T-cell (primary cell): Measurements from ENCODE around the gene ADARB2. TPM values are rescaled to one million over a fixed set of nuclear protein-coding genes. Genes with fewer than 3 reads are reported as not detected.

ENCODE experiments used
- ATAC-seq, 4 experiments: fragments of 200-7000 bp in 3 of 4; fragments of 150-1000 bp in 1 of 4; cut with Tn5 transposase; replicated peaks in 1 of 4; 1 replicate in 3 of 4; 2 replicates in 1 of 4; pipeline ENCODE4 v1.10.0; 2021; ENCODE audit warnings: moderate library complexity in 3 of 4, mild to moderate bottlenecking in 2 of 4, moderate number of reproducible peaks in 1 of 4
- CTCF ChIA-PET, 2 donors: fragments of 300-600 bp; sonication (Branson Sonifier 250); formaldehyde crosslinking; loops; one replicate each; lab custom pipeline; 2022; ENCODE audit warnings: antibody characterized with exemption in 2 of 2; lab: Charles Lee
- POLR2A ChIA-PET, 2 donors: fragments of 300-600 bp; sonication (Branson Sonifier 250); formaldehyde crosslinking; loops; one replicate each; lab custom pipeline; 2022; ENCODE audit warnings: antibody characterized with exemption in 2 of 2; lab: Charles Lee
- DNase-seq, 35 experiments: peaks; one replicate each; pipeline versions ENCODE4 v3.0.0 to v3.0.0-alpha.2; 2013 to 2023
- H3K27ac ChIP-seq: one replicate; pipeline ENCODE4 v1.5.1; 2013; ENCODE audit warnings: low read length
- H3K27me3 ChIP-seq, 2 experiments: replicated peaks in 1 of 2; 1 replicate in 1 of 2; 2 replicates in 1 of 2; pipeline versions ENCODE4 v1.6.1 to v1.7.0; 2013; ENCODE audit warnings: low read length in 1 of 2, mixed read lengths in 1 of 2; ENCODE audit not compliant: control insufficient read depth in 2 of 2, insufficient read depth in 2 of 2; ENCODE audit errors: extremely low read depth in 1 of 2
- H3K36me3 ChIP-seq, 2 donors: 1 replicate in 1 of 2; 2 replicates in 1 of 2; pipeline versions ENCODE4 v1.6.1 to v1.7.0; 2013; ENCODE audit warnings: low read length in 1 of 2; ENCODE audit not compliant: control insufficient read depth in 2 of 2, insufficient read depth in 1 of 2; ENCODE audit errors: extremely low read depth in 1 of 2
- H3K4me1 ChIP-seq, 2 experiments: 1 replicate in 1 of 2; 2 replicates in 1 of 2; pipeline versions ENCODE4 v1.6.1 to v1.7.0; 2013; ENCODE audit warnings: low read length in 2 of 2, mixed read lengths in 1 of 2; ENCODE audit not compliant: insufficient read depth in 2 of 2, control insufficient read depth in 1 of 2; ENCODE audit errors: extremely low read depth in 1 of 2
- H3K4me3 ChIP-seq, 2 donors: 1 replicate in 1 of 2; 2 replicates in 1 of 2; pipeline versions ENCODE4 v1.5.1 to v1.7.0; 2013; ENCODE audit warnings: mild to moderate bottlenecking in 2 of 2, low read length in 1 of 2, moderate library complexity in 1 of 2; ENCODE audit not compliant: control insufficient read depth in 1 of 2; ENCODE audit errors: extremely low read depth in 1 of 2
- H3K9me3 ChIP-seq: 2 replicates; pipeline ENCODE4 v1.7.0; 2013
- H3K27ac Mint-ChIP-seq, 2 donors: one replicate each; pipeline ENCODE4 v1.8.0; 2020 to 2021; ENCODE audit warnings: mild to moderate bottlenecking in 2 of 2, mixed read lengths in 2 of 2
- H3K27me3 Mint-ChIP-seq, 2 donors: one replicate each; pipeline ENCODE4 v1.8.0; 2021 to 2022; ENCODE audit warnings: mixed read lengths in 2 of 2
- H3K36me3 Mint-ChIP-seq: one replicate; pipeline ENCODE4 v1.8.0; 2021; ENCODE audit warnings: mixed read lengths
- H3K4me1 Mint-ChIP-seq, 3 donors: one replicate each; pipeline ENCODE4 v1.8.0; 2020 to 2022; ENCODE audit warnings: mixed read lengths in 3 of 3, mild to moderate bottlenecking in 1 of 3
- H3K4me3 Mint-ChIP-seq, 3 donors: one replicate each; pipeline ENCODE4 v1.8.0; 2020 to 2022; ENCODE audit warnings: mild to moderate bottlenecking in 3 of 3, mixed read lengths in 3 of 3, moderate library complexity in 3 of 3
- H3K9me3 Mint-ChIP-seq, 3 donors: one replicate each; pipeline ENCODE4 v1.8.0; 2020 to 2022; ENCODE audit warnings: mixed read lengths in 3 of 3
- WGBS: methylation state at CpG from one replicate; pipeline ENCODE4 v1.1.5; 2013; ENCODE audit warnings: missing lambda C conversion rate; ENCODE audit not compliant: insufficient coverage; 5-methylcytosine and 5-hydroxymethylcytosine counted together
- total RNA-seq, 35 experiments: library from RNA in 6 of 35; stranded (reverse) in 6 of 35; fragments of 120-200 nt in 1 of 35; gene quantifications; one replicate each; pipeline versions ENCODE4 v1.2.1 to v1.2.4 and lab custom pipeline; 2013 to 2026

The ADARB2 gene
- total RNA-seq, 5 donors from 2014 or later (not counting 1 experiment from before 2014, with no cell fraction given), result 0.07 to 4.0 (median 0.41) TPM

DNA sequence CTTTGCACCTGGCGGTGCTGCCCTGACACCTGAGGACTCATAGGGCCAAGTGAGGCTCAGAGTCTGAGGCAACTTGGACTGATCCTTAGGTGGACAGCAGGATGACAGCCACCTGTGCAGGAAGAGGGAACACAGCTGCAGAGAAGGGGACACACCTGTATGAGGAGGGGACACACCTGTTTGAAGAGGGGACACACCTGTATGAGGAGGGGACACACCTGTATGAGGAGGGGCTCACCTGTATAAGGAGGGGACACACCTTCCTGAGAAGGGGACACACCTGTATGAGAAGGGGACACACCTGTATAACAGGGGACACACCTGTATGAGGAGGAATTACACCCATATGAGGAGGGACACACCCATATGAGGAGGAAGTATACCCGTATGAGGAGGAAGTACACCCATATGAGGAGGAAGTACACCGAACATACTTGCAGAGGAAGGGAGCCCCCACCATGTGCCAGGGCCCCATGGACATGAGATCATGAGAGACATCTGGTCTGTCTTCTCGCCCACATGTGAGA, 285.9 kb downstream of the ADARB2 start:
- no peak overlapping the region for H3K27ac Mint-ChIP-seq
- peaks cover 0 to 8% (median 5%) of the 10 kb centered on the region in 3 donors for H3K4me1 Mint-ChIP-seq
- ChIA-PET POLR2A (no interaction called here), CTCF (no interaction called here)
- ATAC-seq (no peak), DNase-seq (no peak)
- H3K4me3 ChIP-seq, result no peak overlapping the region
- H3K9me3 ChIP-seq, result no peaks in the 10 kb centered on the region
- peaks cover 0 to 4% of the 10 kb centered on the region in 2 experiments for H3K4me1 ChIP-seq
- peaks cover 38 to 45% of the 10 kb centered on the region in 2 donors for H3K27me3 Mint-ChIP-seq
- peaks cover 0 to 26% of the 10 kb centered on the region in 2 experiments for H3K27me3 ChIP-seq
- H3K27ac ChIP-seq, result no peak overlapping the region
- WGBS, result 76% methylated on average over 4 of the region's 4 CpGs
- H3K36me3 ChIP-seq, result no peaks in the 10 kb centered on the region
- no peak overlapping the region for H3K4me3 Mint-ChIP-seq
- no peaks in the 10 kb centered on the region for H3K36me3 Mint-ChIP-seq
- peaks cover 0 to 8% (median 5%) of the 10 kb centered on the region in 3 donors for H3K9me3 Mint-ChIP-seq

GRCh38 chr10:1449572-1450205, 287.6 kb downstream of the ADARB2 start:
- peaks cover 0 to 8% (median 5%) of the 10 kb centered on the region in 3 donors for H3K4me1 Mint-ChIP-seq
- no peaks in the 10 kb centered on the region for H3K9me3 ChIP-seq
- 88% methylated on average over 12 of the region's 16 CpGs for WGBS

DNA sequence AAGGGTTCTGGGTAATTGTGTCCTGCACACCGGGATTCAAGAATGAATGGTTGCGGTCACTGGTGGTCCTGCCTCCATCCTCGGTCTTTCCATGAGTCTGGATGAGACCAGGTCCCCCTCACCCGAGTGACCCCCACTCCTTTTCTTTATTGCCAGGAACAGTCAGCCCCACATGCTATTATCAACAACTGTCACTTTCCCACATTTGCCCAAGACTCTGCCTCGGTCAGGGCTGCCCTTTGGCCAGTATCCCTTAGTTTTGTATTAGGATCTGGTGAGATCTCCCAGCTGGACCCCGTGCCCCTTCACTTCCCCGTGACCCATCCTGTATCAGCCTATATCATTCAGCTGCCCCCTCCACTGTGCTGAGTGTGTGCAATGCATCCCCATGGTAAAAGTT, 288.3 kb downstream of the ADARB2 start:
- ATAC-seq (no peak), DNase-seq (no peak)
- Mint-ChIP-seq H3K4me1 (peaks cover 0 to 3% (median 2%) of the 10 kb centered on the region in 3 donors), H3K27ac (no peak overlapping the region), H3K9me3 (peaks cover 0 to 5% (median 3%) of the 10 kb centered on the region in 3 donors), H3K27me3 (peaks cover 30 to 33% of the 10 kb centered on the region in 2 donors), H3K4me3 (no peak overlapping the region), H3K36me3 (no peaks in the 10 kb centered on the region)
- Histone ChIP-seq H3K27ac (no peak overlapping the region), H3K4me3 (no peak overlapping the region), H3K27me3 (peaks cover 0 to 24% of the 10 kb centered on the region in 2 experiments), H3K4me1 (no peaks in the 10 kb centered on the region), H3K36me3 (no peaks in the 10 kb centered on the region), H3K9me3 (no peaks in the 10 kb centered on the region)
- CTCF ChIA-PET, result no interaction called here
- POLR2A ChIA-PET, result no interaction called here
- WGBS, result 63% methylated on average over 6 of the region's 7 CpGs

More at GRCh38 chr10:1449572-1450205, 287.6 kb downstream of the ADARB2 start:
- Mint-ChIP-seq H3K4me3 (no peak overlapping the region), H3K27ac (no peak overlapping the region), H3K9me3 (peaks cover 0 to 8% (median 5%) of the 10 kb centered on the region in 3 donors), H3K36me3 (no peaks in the 10 kb centered on the region), H3K27me3 (peaks cover 30 to 37% of the 10 kb centered on the region in 2 donors)
- no peak overlapping the region for H3K4me3 ChIP-seq
- DNase-seq (no peak), ATAC-seq (no peak)
- ChIA-PET CTCF (no interaction called here), POLR2A (no interaction called here)
- peaks cover 0 to under 1% of the 10 kb centered on the region in 2 experiments for H3K4me1 ChIP-seq
- peaks cover 0 to 24% of the 10 kb centered on the region in 2 experiments for H3K27me3 ChIP-seq
- no peak overlapping the region for H3K27ac ChIP-seq
- no peaks in the 10 kb centered on the region for H3K36me3 ChIP-seq

DNA sequence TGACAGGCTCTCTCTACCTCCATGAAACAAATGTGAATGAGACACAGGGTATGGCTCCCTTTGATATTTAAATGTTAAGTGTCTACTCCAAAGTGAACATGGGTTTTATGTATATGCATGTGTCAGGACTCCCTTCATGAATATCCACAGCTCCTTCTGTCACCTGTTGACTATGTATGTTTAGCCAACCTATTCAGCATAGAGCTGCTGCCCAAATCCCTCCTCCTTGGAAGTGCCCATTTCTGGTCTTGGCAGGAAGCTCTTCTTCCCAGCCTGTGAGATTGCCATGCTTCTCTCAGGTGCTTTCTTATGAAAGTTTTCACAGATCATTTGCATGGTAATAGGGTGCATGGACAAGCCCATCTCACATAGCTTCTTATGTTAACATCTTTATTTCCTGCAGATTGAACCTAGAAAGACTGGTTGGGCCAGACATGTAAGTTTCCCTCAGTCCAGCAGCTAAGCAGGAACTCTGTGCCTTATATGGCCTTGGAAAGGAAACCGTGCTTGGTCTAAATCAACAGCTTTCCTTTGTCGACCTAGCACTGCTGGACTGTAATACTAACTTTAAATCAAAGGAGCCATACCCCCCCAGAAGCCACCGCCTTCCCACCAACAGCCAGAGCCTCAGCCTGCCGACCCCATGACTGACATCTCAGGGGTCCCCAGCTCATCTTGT, 288.9 kb downstream of the ADARB2 start:
- no peaks in the 10 kb centered on the region for H3K36me3 ChIP-seq
- no peak overlapping the region for H3K27ac ChIP-seq
- H3K4me3 Mint-ChIP-seq, result no peak overlapping the region
- no peaks in the 10 kb centered on the region for H3K36me3 Mint-ChIP-seq
- peaks cover 0 to 24% of the 10 kb centered on the region in 2 experiments for H3K27me3 ChIP-seq
- H3K27me3 Mint-ChIP-seq, result peaks cover 26 to 31% of the 10 kb centered on the region in 2 donors
- H3K4me1 ChIP-seq, result no peaks in the 10 kb centered on the region
- H3K27ac Mint-ChIP-seq, result no peak overlapping the region
- no peak for DNase-seq
- CTCF ChIA-PET, result no interaction called here
- H3K9me3 ChIP-seq, result no peaks in the 10 kb centered on the region
- POLR2A ChIA-PET, result no interaction called here
- no peak for ATAC-seq
- H3K9me3 Mint-ChIP-seq, result peaks cover 0 to 5% (median 0%) of the 10 kb centered on the region in 3 donors
- no peaks in the 10 kb centered on the region for H3K4me1 Mint-ChIP-seq
- no peak overlapping the region for H3K4me3 ChIP-seq
- WGBS, result 40% methylated on average over 4 of the region's 4 CpGs

- POLR2A ChIA-PET, result no interaction called here
- Histone ChIP-seq H3K27ac (no peak overlapping the region), H3K27me3 (peaks cover 0 to 10% of the 10 kb centered on the region in 2 experiments), H3K36me3 (no peaks in the 10 kb centered on the region), H3K4me1 (no peaks in the 10 kb centered on the region), H3K4me3 (no peak overlapping the region), H3K9me3 (no peaks in the 10 kb centered on the region)
- Mint-ChIP-seq H3K4me3 (no peak overlapping the region), H3K36me3 (no peaks in the 10 kb centered on the region), H3K4me1 (no peaks in the 10 kb centered on the region), H3K9me3 (no peaks in the 10 kb centered on the region), H3K27me3 (peaks cover 4 to 10% of the 10 kb centered on the region in 2 donors), H3K27ac (no peak overlapping the region)
- DNase-seq (no peak), ATAC-seq (no peak)
- 93% methylated on average over 2 of the region's 2 CpGs for WGBS
- CTCF ChIA-PET, result no interaction called here
Measured at GRCh38 chr10:1444826-1445225, 292.5 kb downstream of the ADARB2 start.

DNA sequence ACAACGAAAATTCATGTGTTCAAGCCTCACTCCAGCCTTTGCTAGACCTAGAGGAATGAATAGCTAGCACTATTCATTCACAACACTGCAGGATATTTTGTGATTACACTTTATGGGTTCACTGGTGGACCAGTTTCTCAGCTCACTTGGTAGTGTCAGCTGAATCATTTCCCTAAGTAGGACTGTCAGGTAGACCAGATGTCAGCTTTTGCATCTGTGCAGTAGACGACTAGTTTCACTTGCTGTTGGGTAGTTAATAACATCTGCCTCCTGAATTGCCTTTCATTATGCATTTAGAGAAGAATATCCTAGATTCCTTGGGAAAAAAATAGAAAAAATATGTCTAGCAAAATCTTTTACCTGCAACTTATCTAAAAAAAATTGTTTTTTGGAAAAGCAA, 296.4 kb downstream of the ADARB2 start:
- H3K27ac ChIP-seq, result no peak overlapping the region
- Mint-ChIP-seq H3K27me3 (peaks cover 4 to 5% of the 10 kb centered on the region in 2 donors), H3K36me3 (no peaks in the 10 kb centered on the region), H3K4me3 (no peak overlapping the region), H3K9me3 (no peaks in the 10 kb centered on the region), H3K4me1 (no peaks in the 10 kb centered on the region), H3K27ac (no peak overlapping the region)
- no peak for DNase-seq
- no peaks in the 10 kb centered on the region for H3K9me3 ChIP-seq
- POLR2A ChIA-PET, result no interaction called here
- ATAC-seq, result no peak
- H3K36me3 ChIP-seq, result no peaks in the 10 kb centered on the region
- H3K27me3 ChIP-seq, result peaks cover 0 to 12% of the 10 kb centered on the region in 2 experiments
- no peak overlapping the region for H3K4me3 ChIP-seq
- CTCF ChIA-PET, result no interaction called here
- 60% methylated on average over 1 of the region's 2 CpGs for WGBS
- no peaks in the 10 kb centered on the region for H3K4me1 ChIP-seq
